Esophagus squamous epithelium (tissue), 5 donors: ENCODE measurements around the gene FAM167B. TPM values are rescaled to one million over a fixed set of nuclear protein-coding genes. Genes with fewer than 3 reads are reported as not detected.

Experiments
- DNase-seq: peaks from one replicate; lab custom pipeline; 2025; lab: John Stamatoyannopoulos, UW
- H3K27ac ChIP-seq, 4 donors: fragments of 200-600 bp; sonication (generic); one replicate each; pipeline ENCODE4 v1.5.1; 2016 to 2019; ENCODE audit warnings: mild to moderate bottlenecking in 1 of 4
- H3K27me3 ChIP-seq, 4 donors: fragments of 200-600 bp; sonication (generic); 1 replicate in 3 of 4; 2 replicates in 1 of 4; pipeline versions ENCODE4 v1.5.1 to v1.6.0; 2017 to 2021; ENCODE audit warnings: antibody characterized with exemption in 1 of 4
- H3K36me3 ChIP-seq, 3 donors: fragments of 200-600 bp; sonication (generic); one replicate each; pipeline ENCODE4 v1.5.1; 2016 to 2019
- H3K4me1 ChIP-seq, 3 donors: fragments of 200-600 bp; sonication (generic); one replicate each; pipeline ENCODE4 v1.5.1; 2017 to 2019
- H3K4me3 ChIP-seq, 4 donors: fragments of 200-600 bp; sonication (generic); 1 replicate in 3 of 4; 2 replicates in 1 of 4; pipeline ENCODE4 v1.5.1; 2016 to 2019; ENCODE audit warnings: mild to moderate bottlenecking in 2 of 4, moderate library complexity in 1 of 4
- H3K9me3 ChIP-seq, 3 donors: fragments of 200-600 bp; sonication (generic); one replicate each; pipeline ENCODE4 v1.5.1; 2016 to 2019
- CTCF ChIP-seq, 6 experiments: fragments of 450-650 bp in 4 of 6; fragments of 200-600 bp in 2 of 6; sonication (generic) in 2 of 6; IDR thresholded peaks; one replicate each; pipeline ENCODE4 v1.5.1; 2016 to 2019; ENCODE audit warnings: antibody characterized with exemption in 6 of 6, mild to moderate bottlenecking in 4 of 6, moderate library complexity in 4 of 6
- POLR2A ChIP-seq, 4 donors: fragments of 450-650 bp; IDR thresholded peaks; one replicate each; pipeline ENCODE4 v1.6.1; 2017; ENCODE audit warnings: antibody characterized with exemption in 4 of 4, mild to moderate bottlenecking in 4 of 4, moderate library complexity in 3 of 4
- WGBS, 2 donors: methylation state at CpG; one replicate each; pipeline ENCODE4 v1.1.5; 2018; 5-methylcytosine and 5-hydroxymethylcytosine counted together
- intact Hi-C: fragments of 100-400 bp; cut with DNase I; formaldehyde crosslinking; loops from one replicate; pipeline ENCODE4 v1.15.0; 2022
- total RNA-seq, 4 donors: library from RNA; depleted of rRNA; stranded (reverse); fragments of >200 nt; gene quantifications; one replicate each; pipeline ENCODE4 v1.1.0, GENCODE V29; 2016
- donor health status: DM: yes; HTN: yes; CAD: no.

FAM167B gene
- total RNA-seq, 4 donors from 2014 or later, result 1.7 to 5.5 TPM; not detected in 2

- no peaks in the 10 kb centered on the region for H3K27me3 ChIP-seq
- no peaks in the 10 kb centered on the region for H3K36me3 ChIP-seq
- peaks cover 0 to 10% (median 0%) of the 10 kb centered on the region in 3 donors for H3K4me1 ChIP-seq
- intact Hi-C loops, result no loop called here
- H3K27ac ChIP-seq, result no peak overlapping the region
- WGBS, 2 donors, result 74 to 81% methylated on average over 4 of the region's 4 CpGs
- H3K9me3 ChIP-seq, result no peaks in the 10 kb centered on the region
- H3K4me3 ChIP-seq, result no peak overlapping the region
- DNase-seq, result no peak
- TF ChIP-seq CTCF (IDR thresholded peaks at IDR 0.05) (no peak), POLR2A (IDR thresholded peaks at IDR 0.05) (no peak)
Measured at GRCh38 chr1:32263744-32264143, 16.7 kb downstream of the FAM167B start.

DNA sequence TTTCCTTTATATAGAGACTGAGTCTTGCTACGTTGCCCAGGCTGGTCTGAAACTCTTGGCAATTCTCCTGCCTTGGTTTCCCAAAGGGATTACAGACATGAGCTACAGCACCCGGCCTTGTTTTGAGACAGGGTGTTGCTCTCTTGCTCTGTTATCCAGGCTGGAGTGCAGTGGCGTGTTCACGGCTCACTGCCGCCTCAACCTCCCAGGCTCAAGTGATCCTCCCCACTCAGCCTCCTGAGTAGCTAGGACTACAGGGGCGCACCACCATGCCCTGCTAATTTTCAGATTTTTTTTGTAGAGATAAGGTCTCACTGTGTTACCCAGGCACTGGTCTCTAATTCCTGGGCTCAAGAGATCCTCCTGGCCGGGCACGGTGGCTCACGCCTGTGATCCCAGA, 18.8 kb downstream of the FAM167B start:
- 82 to 86% methylated on average over 6 of the region's 9 CpGs for WGBS, 2 donors
- TF ChIP-seq POLR2A (IDR thresholded peaks at IDR 0.05) (no peak), CTCF (IDR thresholded peaks at IDR 0.05) (no peak)
- Histone ChIP-seq H3K36me3 (no peaks in the 10 kb centered on the region), H3K4me3 (no peak overlapping the region), H3K27me3 (no peaks in the 10 kb centered on the region), H3K4me1 (peaks cover 0 to 10% (median 0%) of the 10 kb centered on the region in 3 donors), H3K9me3 (no peaks in the 10 kb centered on the region), H3K27ac (no peak overlapping the region)
- intact Hi-C loops, result no loop called here
- DNase-seq, result no peak

DNA sequence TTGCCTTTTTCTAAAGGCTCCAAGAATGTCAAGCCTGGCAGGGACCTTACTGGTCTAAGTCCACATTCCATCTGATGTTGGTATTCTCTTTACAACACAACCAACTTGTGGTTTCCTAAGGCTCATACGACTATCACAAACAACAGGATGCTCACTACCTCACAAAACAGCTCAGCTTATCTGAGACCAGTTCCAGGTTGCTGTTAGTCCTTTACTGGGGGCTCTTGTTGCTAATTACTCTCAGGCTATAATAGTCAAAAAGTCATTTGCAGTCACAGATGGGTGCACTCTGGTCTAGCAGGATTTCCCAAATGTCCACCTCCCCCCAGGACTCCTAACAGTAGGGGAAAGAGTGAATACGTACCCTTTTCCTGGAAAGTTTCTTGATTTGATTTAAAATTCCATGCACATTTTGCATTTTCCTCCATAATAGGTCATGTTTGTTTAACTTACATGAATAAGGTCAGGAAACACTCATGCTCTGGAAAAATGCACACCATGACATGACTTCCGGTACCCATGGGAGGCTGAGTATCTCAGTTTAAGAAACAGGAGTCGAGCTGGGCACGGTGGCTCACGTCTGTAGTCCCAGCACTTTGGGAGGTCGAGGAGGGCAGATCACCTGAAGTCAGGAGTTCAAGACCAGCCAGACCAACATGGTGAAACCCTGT, 20.0 kb downstream of the FAM167B start:
- no peak for DNase-seq
- no peaks in the 10 kb centered on the region for H3K27me3 ChIP-seq
- H3K4me1 ChIP-seq, result peaks cover 0 to 10% (median 0%) of the 10 kb centered on the region in 3 donors
- intact Hi-C loops, result no loop called here
- peak overlapping the region in 2 of 4 donors; percentile 25 to 28 for H3K27ac ChIP-seq
- no peak overlapping the region for H3K4me3 ChIP-seq
- 39 to 78% methylated on average over 2 to 7 of the region's 7 CpGs for WGBS, 2 donors
- TF ChIP-seq CTCF (IDR thresholded peaks at IDR 0.05), result no peak
- no peak for TF ChIP-seq POLR2A (IDR thresholded peaks at IDR 0.05)
- no peaks in the 10 kb centered on the region for H3K9me3 ChIP-seq
- H3K36me3 ChIP-seq, result no peaks in the 10 kb centered on the region

DNA sequence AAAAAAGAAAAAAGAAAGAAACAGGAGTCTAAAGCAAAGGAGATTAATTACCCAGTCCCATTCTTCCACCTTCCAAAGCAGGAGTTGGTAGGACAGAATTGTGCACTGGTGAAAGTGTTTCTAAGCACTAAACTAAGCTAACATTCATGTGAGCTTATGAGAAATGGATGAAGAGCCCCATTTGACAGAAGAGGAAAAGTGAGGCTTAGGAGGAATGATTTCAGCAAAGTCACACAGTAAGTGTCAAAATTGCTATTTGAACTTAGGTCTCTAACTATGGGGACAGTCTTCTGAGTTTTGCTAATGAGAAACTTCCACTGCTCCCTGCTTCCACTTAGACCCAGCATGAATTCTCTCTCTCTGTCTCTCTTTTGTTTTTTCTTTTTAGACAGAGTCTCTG, 22.7 kb downstream of the FAM167B start:
- H3K36me3 ChIP-seq, result no peaks in the 10 kb centered on the region
- no peaks in the 10 kb centered on the region for H3K9me3 ChIP-seq
- intact Hi-C loops, result no loop called here
- no peak for DNase-seq
- peaks cover 0 to 22% (median 0%) of the 10 kb centered on the region in 4 donors for H3K27me3 ChIP-seq
- no peak overlapping the region for H3K4me3 ChIP-seq
- H3K27ac ChIP-seq, result no peak overlapping the region
- TF ChIP-seq CTCF (IDR thresholded peaks at IDR 0.05) (no peak), POLR2A (IDR thresholded peaks at IDR 0.05) (no peak)
- H3K4me1 ChIP-seq, result peaks cover 0 to 13% (median 0%) of the 10 kb centered on the region in 3 donors

DNA sequence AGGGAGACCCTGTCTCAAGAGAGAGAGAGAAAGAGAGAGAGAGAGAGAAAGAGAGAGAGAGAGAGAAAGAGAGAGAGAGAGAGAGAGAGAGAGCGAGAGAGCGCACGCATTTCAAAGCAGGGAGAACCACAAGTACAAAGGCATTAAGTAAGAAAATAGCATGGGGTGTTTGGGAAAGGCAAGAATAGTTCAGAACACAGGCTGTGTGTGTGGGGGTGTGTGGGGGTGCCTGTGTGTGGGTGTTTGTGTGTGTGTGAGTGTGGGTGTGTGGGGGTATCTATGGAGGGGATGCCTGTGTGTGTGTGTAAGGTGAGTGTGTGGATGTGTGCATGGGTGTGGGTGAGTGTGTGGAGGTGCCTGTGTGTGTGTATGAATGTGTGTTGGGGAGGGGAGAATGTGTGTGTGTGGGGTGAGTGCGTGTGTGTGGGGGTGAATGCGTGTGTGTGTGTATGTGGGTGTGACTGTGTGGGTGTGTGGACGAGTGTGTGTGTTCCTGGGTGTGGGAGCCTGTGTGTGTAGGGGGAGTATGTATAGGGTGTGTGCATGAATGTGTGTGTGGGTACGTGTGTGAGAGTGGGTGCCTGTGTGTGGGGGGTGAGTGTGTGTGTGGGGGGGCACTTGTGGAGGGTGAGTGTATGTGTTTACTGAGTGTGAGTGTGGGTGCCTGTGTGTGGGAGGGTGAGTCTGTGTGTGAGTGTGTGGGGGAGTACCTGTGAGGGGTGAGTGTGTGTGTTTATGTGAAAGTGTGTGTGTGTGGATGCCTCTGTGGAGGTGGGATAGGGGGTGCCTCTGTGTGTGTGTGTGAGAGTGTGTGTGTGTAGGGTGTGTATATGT, 25.8 kb downstream of the FAM167B start:
- Histone ChIP-seq H3K27me3 (peaks cover 0 to 43% (median 4%) of the 10 kb centered on the region in 4 donors), H3K36me3 (no peaks in the 10 kb centered on the region), H3K4me3 (no peak overlapping the region), H3K9me3 (no peaks in the 10 kb centered on the region), H3K4me1 (peaks cover 0 to 13% (median 0%) of the 10 kb centered on the region in 3 donors), H3K27ac (no peak overlapping the region)
- intact Hi-C loops, result no loop called here
- 63 to 70% methylated on average over 7 of the region's 7 CpGs for WGBS, 2 donors
- TF ChIP-seq POLR2A (IDR thresholded peaks at IDR 0.05) (no peak), CTCF (IDR thresholded peaks at IDR 0.05) (peak in 1 of 6 experiments; percentile 33)
- DNase-seq, result no peak
